BLaER1 treated with 17β-estradiol and CSF1 and Interleukin-3, amounts not matched to agents 10 nM and 100 nM (cell line): ENCODE results near the gene NOS3.

Source experiments
- H3K27ac ChIP-seq, 11 experiments: shearing (Covaris generic); formaldehyde crosslinking; 2 replicates each; pipeline ENCODE4 v1.8.1; 2022
- H3K27me3 ChIP-seq, 11 experiments: shearing (Covaris generic); formaldehyde crosslinking; 2 replicates each; pipeline ENCODE4 v1.8.1; 2022
- H3K36me3 ChIP-seq, 11 experiments: shearing (Covaris generic); formaldehyde crosslinking; 2 replicates each; pipeline ENCODE4 v1.8.1; 2022
- H3K4me1 ChIP-seq, 10 experiments: shearing (Covaris generic); formaldehyde crosslinking; 2 replicates each; pipeline ENCODE4 v1.8.1; 2022
- H3K4me2 ChIP-seq, 11 experiments: shearing (Covaris generic); formaldehyde crosslinking; 2 replicates each; pipeline ENCODE4 v1.8.1; 2022
- H3K4me3 ChIP-seq, 10 experiments: shearing (Covaris generic); formaldehyde crosslinking; 2 replicates each; pipeline ENCODE4 v1.8.1; 2022
- H3K9ac ChIP-seq, 11 experiments: shearing (Covaris generic); formaldehyde crosslinking; 2 replicates each; pipeline ENCODE4 v1.8.1; 2022
- H3K9me3 ChIP-seq, 11 experiments: shearing (Covaris generic); formaldehyde crosslinking; replicated peaks in 1 of 11; 2 replicates each; pipeline ENCODE4 v1.8.1; 2022
- H4K20me1 ChIP-seq, 11 experiments: shearing (Covaris generic); formaldehyde crosslinking; 2 replicates each; pipeline ENCODE4 v1.8.1; 2022
- Cebpa-rat ChIP-seq, 11 experiments: shearing (Covaris generic); IDR thresholded peaks; 2 replicates each; pipeline ENCODE4 v1.8.1; 2022

The NOS3 gene

DNA sequence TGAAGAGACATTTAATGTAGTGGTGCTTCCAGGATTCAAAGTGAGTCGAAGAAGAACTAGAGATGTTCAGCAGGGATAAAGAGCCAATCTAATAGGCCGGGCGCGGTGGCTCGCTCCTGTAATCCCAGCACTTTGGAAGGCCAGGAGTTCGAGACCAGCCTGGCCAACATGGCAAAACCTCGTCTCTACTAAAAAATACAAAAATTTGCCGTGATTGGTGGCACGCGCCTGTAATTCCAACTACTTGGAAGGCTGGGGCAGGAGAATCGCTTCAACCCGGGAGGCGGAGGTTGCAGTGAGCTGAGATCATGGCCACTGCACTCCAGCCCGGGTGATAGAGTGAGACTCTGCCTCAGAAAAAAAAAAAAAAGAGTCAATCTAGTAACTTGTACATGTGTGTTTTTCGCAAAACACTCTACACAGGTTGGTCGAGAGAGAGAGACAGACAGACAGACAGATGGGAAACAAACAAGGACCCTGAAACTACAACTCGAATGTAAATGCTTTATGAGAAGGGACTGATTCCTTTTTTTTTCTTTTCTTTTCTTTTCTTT, 38.2 kb downstream of the NOS3 start:
- H3K9ac ChIP-seq, result peak overlapping the region; percentile 57 to 80 (median 76)
- H3K4me1 ChIP-seq, result peaks cover 19 to 34% (median 23%) of the 10 kb centered on the region in 10 experiments
- peaks cover 0 to 20% (median 8%) of the 10 kb centered on the region in 11 experiments; a peak in 10 of 22 replicates for H3K36me3 ChIP-seq
- peaks cover 0 to 14% (median 0%) of the 10 kb centered on the region in 11 experiments; a peak in 5 of 22 replicates for H4K20me1 ChIP-seq
- TF ChIP-seq Cebpa-rat (IDR thresholded peaks at IDR 0.05), result no peak
- peak overlapping the region; percentile 41 to 80 (median 65); a peak in 21 of 22 replicates for H3K27ac ChIP-seq
- H3K4me3 ChIP-seq, result peak overlapping the region; percentile 57 to 78 (median 68)
- peaks cover 0 to 16% (median 6%) of the 10 kb centered on the region in 11 experiments; a peak in 7 of 22 replicates for H3K27me3 ChIP-seq
- peak overlapping the region; percentile 80 to 98 (median 92) for H3K4me2 ChIP-seq
- H3K9me3 ChIP-seq, result no peaks in the 10 kb centered on the region

DNA sequence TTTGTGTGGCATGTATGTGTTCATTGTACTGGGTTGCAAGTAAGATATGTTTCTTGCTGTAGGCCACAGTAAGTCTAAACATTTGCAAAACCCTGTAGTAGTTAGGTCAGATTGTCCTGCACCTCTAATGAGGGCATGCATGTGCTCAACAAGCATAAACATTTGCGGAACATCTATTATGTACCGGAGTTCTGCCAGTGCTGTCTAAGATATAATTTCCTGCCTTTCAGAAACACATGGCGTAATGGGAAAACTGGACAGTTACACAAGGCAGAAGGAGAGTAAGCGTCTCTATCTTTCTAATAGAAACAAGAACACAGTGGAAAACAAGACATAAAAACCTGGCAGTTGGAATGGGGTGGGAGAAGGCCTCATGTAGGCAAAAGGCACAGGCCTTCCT, 40.2 kb downstream of the NOS3 start:
- Histone ChIP-seq H3K27me3 (peaks cover 0 to 14% (median 5%) of the 10 kb centered on the region in 11 experiments; a peak in 7 of 22 replicates), H3K4me1 (peaks cover 19 to 41% (median 22%) of the 10 kb centered on the region in 10 experiments), H3K36me3 (peaks cover 14 to 40% (median 28%) of the 10 kb centered on the region in 11 experiments; a peak in 20 of 22 replicates), H3K4me2 (no peak overlapping the region), H3K27ac (no peak overlapping the region), H3K4me3 (no peak overlapping the region), H4K20me1 (peaks cover 0 to 32% (median 0%) of the 10 kb centered on the region in 11 experiments; a peak in 6 of 22 replicates), H3K9ac (no peak overlapping the region), H3K9me3 (no peaks in the 10 kb centered on the region)
- TF ChIP-seq Cebpa-rat (IDR thresholded peaks at IDR 0.05), result no peak

DNA sequence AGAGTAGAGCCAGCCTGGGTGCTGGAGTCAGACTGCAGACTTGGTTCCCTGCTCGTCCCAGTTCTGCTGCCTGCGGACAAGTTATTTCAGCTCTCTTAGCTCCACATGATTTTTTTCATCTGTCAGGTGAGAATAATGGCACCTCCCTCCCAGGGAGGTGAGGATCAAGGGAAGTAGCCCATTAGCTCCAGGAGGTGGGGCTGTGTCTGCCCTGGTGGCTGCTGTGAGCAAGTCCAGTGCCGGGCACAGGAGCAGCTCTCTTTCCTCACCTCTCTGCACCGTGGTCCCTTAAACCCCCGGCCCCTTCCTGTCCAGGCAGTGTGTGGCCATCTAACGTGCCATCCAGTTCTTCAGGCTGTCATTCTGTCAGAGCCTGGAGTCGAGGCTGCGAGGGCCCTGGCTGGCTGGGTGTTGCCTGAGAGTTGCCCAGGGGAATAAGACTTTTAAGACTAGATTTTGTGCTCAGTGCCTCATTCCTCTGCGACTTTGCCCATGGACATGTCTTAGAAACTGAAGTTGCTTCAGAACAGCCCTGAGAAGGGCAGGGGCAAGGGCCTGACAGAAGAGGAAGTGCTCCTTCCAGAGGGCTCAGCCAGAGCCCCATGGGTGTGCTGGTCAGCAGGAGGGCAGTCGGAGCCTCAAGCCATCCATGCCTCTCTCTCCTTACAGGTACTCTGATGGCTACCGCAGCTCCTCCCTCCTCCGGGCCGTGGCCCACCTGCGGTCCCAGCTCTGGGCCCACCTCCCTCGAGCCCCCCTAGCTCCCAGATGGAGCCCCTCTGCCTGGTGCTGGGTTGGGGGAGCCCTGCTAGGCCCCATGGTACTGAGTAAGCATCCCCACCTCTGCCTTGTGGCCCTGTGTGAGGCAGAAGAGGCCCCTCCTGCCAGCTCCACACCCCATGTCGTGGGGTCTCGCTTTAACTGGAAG, 42.4 kb downstream of the NOS3 start:
- Histone ChIP-seq H3K4me3 (no peak overlapping the region), H3K9me3 (no peaks in the 10 kb centered on the region), H3K27ac (0 out of 22 replicates have a peak overlapping the region, but pooled peaks of 1 of the 11 experiments have one; percentile 20), H3K4me1 (peaks cover 17 to 42% (median 21%) of the 10 kb centered on the region in 10 experiments), H3K36me3 (peaks cover 27 to 52% (median 38%) of the 10 kb centered on the region in 11 experiments; a peak in 21 of 22 replicates), H3K4me2 (peak overlapping the region in 3 of 11 experiments; percentile 9 to 41 (median 40); a peak in 5 of 22 replicates), H4K20me1 (peaks cover 0 to 32% (median 0%) of the 10 kb centered on the region in 11 experiments; a peak in 6 of 22 replicates), H3K27me3 (no peaks in the 10 kb centered on the region), H3K9ac (peak overlapping the region in 5 of 11 experiments; percentile 0 to 36 (median 1); a peak in 5 of 22 replicates)
- TF ChIP-seq Cebpa-rat (IDR thresholded peaks at IDR 0.05), result no peak

DNA sequence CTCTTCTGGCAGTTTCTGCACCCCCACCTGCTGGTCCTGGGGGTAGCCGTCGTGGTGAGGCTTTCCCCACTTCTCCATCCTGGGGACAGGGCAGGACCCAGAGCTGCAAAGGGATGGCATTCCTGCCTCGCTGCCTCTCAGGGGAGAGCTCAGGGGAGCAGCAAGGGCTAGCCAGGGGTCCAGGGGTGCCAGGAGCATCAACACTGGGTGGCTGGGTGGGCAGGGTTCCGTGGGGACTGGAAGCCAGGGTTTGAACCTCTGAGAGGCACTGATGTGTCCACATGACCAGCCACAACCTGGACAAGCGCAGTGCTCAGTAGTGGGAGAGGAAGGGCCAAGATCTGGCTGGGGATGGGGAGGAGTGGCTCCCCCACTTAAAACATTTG, 43.0 kb downstream of the NOS3 start:
- H3K27me3 ChIP-seq, result no peaks in the 10 kb centered on the region
- H3K4me1 ChIP-seq, result peaks cover 22 to 48% (median 26%) of the 10 kb centered on the region in 10 experiments
- peaks cover 27 to 52% (median 38%) of the 10 kb centered on the region in 11 experiments; a peak in 21 of 22 replicates for H3K36me3 ChIP-seq
- peak overlapping the region in 2 of 11 experiments; percentile 40 to 41; a peak in 2 of 22 replicates for H3K4me2 ChIP-seq
- TF ChIP-seq Cebpa-rat (IDR thresholded peaks at IDR 0.05), result no peak
- H3K9ac ChIP-seq, result peak overlapping the region in 2 of 11 experiments; percentile 15 to 36; a peak in 3 of 22 replicates
- 0 out of 22 replicates have a peak overlapping the region, but pooled peaks of 1 of the 11 experiments have one; percentile 20 for H3K27ac ChIP-seq
- H3K4me3 ChIP-seq, result no peak overlapping the region
- peaks cover 0 to 37% (median 3%) of the 10 kb centered on the region in 11 experiments; a peak in 8 of 22 replicates for H4K20me1 ChIP-seq
- H3K9me3 ChIP-seq, result no peaks in the 10 kb centered on the region

DNA sequence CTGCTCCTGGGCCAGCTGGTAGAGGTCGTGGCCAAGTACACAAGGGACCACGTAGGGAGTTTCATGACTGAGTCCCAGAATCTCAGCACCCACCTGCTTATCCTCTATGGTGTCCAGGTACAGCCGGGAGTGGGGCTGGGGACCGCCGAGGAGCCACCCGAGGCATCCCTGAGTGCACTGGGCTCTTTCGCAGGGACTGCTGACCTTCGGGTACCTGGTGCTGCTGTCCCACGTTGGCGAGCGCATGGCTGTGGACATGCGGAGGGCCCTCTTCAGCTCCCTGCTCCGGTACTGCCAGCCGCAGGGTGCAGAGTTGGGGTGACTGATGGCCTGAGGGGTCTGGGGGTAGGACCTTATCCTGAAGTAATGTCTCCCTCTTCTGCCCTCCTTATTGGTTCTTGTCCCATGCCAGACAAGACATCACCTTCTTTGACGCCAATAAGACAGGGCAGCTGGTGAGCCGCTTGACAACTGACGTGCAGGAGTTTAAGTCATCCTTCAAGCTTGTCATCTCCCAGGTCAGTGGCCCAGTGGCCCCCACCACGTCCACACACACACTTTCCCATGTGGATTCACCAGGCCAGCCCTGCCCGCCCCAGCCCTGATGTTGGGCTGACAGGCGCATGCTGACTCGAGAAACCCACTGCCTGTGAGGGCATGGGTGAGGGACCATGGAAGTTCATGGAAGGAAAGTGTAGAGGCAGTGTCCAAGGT, 43.7 kb downstream of the NOS3 start:
- Histone ChIP-seq H3K4me1 (peaks cover 22 to 48% (median 26%) of the 10 kb centered on the region in 10 experiments), H3K4me3 (no peak overlapping the region), H3K9me3 (no peaks in the 10 kb centered on the region), H3K27me3 (no peaks in the 10 kb centered on the region), H3K9ac (0 out of 22 replicates have a peak overlapping the region, but pooled peaks of 1 of the 11 experiments have one; percentile 9), H4K20me1 (peaks cover 1 to 40% (median 6%) of the 10 kb centered on the region in 11 experiments; a peak in 13 of 22 replicates), H3K4me2 (no peak overlapping the region), H3K36me3 (peaks cover 27 to 52% (median 38%) of the 10 kb centered on the region in 11 experiments; a peak in 21 of 22 replicates), H3K27ac (no peak overlapping the region)
- no peak for TF ChIP-seq Cebpa-rat (IDR thresholded peaks at IDR 0.05)

DNA sequence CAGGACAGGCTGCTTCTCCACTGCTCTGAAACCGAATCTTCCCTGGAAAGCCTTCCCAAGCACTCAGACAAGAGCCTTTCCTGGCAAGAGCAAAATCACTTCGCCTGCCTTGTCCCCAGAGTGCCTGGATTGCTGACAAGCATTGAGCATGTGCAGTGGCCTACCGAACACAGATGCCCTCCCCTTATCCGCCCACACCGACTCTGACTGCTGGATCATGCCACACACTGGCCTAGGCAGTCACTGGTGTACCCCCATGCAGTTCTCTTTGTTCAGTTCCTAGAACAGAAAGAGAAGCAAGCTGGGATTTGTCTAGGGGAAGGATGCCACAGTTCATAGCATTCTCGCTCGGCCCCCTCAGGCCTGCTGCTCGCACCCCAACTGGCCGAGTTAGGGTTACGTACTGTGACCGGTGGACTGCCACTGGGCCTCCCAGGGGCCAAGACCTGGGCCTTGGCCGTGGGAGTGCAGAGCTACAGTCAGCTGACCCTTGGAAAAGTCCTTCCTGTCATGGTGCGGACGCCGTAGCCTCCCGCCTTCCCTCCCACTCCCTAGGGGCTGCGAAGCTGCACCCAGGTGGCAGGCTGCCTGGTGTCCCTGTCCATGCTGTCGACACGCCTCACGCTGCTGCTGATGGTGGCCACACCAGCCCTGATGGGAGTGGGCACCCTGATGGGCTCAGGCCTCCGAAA, 44.4 kb downstream of the NOS3 start:
- no peak overlapping the region for H3K27ac ChIP-seq
- no peak overlapping the region; a peak in 1 of 22 replicates for H3K9ac ChIP-seq
- H3K9me3 ChIP-seq, result no peaks in the 10 kb centered on the region
- H3K4me2 ChIP-seq, result no peak overlapping the region
- no peak overlapping the region for H3K4me3 ChIP-seq
- H3K4me1 ChIP-seq, result peaks cover 25 to 48% (median 26%) of the 10 kb centered on the region in 10 experiments
- peaks cover 27 to 52% (median 38%) of the 10 kb centered on the region in 11 experiments; a peak in 21 of 22 replicates for H3K36me3 ChIP-seq
- H3K27me3 ChIP-seq, result no peaks in the 10 kb centered on the region
- peaks cover 4 to 47% (median 12%) of the 10 kb centered on the region in 11 experiments; a peak in 15 of 22 replicates for H4K20me1 ChIP-seq
- TF ChIP-seq Cebpa-rat (IDR thresholded peaks at IDR 0.05), result no peak

DNA sequence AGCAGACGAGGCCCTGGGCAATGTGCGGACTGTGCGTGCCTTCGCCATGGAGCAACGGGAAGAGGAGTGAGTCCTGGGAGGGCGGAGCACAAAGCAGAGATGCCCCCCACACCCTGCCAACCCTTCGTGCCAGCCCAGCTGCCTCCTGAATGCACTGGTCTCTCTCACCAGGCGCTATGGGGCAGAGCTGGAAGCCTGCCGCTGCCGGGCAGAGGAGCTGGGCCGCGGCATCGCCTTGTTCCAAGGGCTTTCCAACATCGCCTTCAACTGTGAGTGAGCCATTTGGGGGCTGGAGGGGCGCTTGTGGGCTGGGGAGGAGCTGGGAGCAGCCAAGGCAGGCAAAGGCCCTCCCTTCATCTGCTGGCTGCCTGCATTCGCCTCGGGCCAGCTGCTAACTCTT, 45.1 kb downstream of the NOS3 start:
- TF ChIP-seq Cebpa-rat (IDR thresholded peaks at IDR 0.05), result no peak
- Histone ChIP-seq H3K4me2 (no peak overlapping the region), H3K9ac (no peak overlapping the region), H3K27ac (no peak overlapping the region), H4K20me1 (peaks cover 4 to 54% (median 12%) of the 10 kb centered on the region in 11 experiments; a peak in 15 of 22 replicates), H3K4me3 (no peak overlapping the region), H3K9me3 (no peaks in the 10 kb centered on the region), H3K36me3 (peaks cover 27 to 52% (median 38%) of the 10 kb centered on the region in 11 experiments; a peak in 21 of 22 replicates), H3K4me1 (peaks cover 29 to 53% (median 32%) of the 10 kb centered on the region in 10 experiments), H3K27me3 (no peaks in the 10 kb centered on the region)
